GM21423 (cell line): Measurements from ENCODE around the gene LMX1A.

Source experiments
- ATAC-seq: cut with Tn5 transposase; IDR thresholded peaks from one replicate; pipeline ENCODE4 v1.9.1; 2021; ENCODE audit warnings: mild to moderate bottlenecking, moderate library complexity; ENCODE audit not compliant: unreplicated experiment

LMX1A gene

DNA sequence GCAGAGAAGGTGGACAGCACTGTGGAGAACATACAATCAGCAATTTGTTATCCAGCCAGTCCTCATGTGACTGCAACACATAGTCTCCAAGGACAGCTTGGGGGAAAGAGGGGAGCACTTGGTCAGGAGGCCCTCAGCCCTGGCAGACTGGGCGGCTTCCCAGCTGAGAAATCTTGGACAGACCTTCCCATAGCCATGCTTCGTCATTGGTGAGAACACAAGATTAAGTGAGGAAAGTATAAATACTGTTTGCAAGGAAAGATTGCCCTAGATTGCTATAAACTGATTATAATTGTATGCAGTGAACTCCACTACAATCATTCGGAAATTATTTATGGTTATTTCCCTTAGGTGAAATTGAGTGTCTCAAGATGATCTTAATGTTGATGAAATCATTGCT is 131.5 kb downstream of the LMX1A start:
- ATAC-seq = no peak

GRCh38 chr1:165224504-165224903 is 132.0 kb downstream of the LMX1A start:
- ATAC-seq = no peak

DNA sequence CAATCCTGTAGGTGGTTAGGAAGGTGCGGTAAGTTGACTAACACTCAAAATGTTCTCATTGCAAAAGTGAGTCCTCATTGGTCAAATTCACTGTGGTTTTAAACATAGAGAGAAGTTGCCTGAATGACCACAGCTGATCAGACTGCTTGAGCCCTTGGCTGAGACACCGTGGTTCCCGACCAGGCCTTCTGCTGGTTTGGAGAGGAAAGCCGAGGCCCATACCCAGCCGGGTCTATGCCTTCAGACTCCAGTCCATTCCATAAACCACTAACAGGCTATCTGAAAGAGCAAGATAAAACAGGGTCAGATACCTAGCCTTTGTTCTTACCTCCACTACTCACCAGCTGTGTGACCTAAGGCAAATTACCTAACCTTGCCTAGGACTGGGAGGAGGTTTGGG is 133.9 kb downstream of the LMX1A start:
- no peak for ATAC-seq

DNA sequence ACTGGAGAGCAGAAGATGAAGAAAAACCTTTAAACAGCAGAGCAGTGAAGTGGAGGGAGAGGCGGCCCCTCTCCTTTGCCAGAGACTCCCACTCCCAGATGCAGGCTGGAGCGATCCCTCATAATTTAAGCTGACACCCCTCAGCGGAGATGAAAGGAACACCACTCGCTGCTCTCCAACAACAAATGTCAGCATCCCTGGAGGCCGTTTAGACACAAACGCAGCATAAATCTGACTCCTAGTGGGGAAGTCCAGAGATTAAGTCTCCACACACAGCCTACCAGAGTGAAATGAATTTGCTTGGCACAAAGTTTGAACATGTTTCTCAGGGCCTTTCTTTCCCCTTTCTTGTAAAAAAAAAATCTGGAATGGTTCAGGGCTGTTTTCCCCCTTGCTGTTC is 137.8 kb downstream of the LMX1A start:
- no peak for ATAC-seq

DNA sequence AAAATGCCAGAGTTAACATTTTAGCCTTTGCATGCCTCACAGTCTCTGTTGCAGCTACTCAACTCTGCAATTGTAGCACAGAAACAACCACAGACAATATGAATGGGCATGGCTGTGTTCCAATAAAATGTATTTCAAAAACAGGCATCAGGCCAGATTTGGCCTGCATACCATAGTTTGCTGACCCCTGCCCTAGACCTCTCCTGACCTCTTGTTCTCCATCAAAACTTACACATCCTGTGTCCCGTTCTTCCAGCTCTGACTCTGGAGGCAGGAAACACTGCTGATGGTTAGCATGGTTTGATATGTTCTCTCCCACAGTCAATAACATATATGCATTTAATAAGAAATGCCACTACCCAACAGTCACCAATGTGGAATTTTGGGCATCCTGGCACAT is 138.6 kb downstream of the LMX1A start:
- no peak for ATAC-seq

GRCh38 chr1:165216254-165216653 is 140.3 kb downstream of the LMX1A start:
- ATAC-seq = no peak

GRCh38 chr1:165215676-165216075 is 140.8 kb downstream of the LMX1A start:
- no peak for ATAC-seq

- no peak for ATAC-seq
Observed at GRCh38 chr1:165212229-165212628, 144.3 kb downstream of the LMX1A start.

DNA sequence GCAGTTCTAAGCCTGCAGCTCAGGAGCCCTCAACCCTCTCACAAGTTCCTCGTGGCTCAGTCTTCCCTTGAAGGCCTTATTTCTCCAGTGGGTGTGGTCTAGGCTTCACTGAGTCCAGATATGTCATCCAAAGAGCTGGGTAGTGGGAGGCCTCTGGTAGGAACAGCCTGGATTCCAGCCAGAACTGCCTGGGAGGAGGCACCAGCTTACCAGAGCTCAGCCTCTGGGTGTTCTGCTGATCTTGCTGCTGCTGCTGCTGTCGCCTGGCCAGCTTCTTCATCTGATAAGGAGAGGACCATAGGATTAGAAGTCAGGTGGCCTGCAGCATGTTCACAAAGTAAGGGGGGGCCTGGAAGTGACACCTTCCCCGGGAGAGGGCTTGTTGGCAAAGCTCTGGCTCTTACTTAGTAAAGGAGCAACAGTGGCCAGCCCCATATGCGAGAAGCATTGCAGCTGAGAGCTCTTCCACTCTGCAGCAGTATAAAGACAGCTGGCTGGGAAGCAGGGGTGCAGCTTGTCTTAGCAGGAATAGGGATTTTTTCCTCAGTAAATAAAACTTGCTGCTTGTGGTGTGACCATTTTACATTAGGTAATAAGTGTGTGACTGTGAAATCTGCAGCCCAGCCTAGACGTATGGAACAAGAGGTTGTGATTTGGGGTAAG is 148.5 kb downstream of the LMX1A start:
- ATAC-seq = no peak

GRCh38 chr1:165205145-165205544 is 151.4 kb downstream of the LMX1A start:
- ATAC-seq = no peak

DNA sequence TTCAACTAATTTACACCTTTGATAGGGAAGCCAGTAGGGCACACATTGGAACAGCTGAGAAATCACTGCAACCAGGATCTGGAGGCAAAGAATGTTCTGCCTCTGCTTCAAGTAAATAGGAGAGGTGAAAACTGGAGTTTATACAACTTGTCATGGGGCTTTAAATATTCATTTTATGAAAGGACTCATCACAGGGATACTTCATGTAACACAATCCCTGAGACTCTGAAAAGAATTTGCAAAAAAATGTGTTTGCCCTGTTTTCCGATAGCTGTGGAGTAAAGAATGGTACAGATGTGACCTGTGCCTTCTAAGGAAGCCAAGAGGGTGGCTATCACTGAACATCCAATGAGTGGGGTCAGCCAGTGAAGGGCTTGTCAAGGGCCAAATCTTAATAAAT is 152.0 kb downstream of the LMX1A start:
- ATAC-seq = no peak

- ATAC-seq = no peak
Observed at GRCh38 chr1:165191087-165191486, 165.4 kb downstream of the LMX1A start.

DNA sequence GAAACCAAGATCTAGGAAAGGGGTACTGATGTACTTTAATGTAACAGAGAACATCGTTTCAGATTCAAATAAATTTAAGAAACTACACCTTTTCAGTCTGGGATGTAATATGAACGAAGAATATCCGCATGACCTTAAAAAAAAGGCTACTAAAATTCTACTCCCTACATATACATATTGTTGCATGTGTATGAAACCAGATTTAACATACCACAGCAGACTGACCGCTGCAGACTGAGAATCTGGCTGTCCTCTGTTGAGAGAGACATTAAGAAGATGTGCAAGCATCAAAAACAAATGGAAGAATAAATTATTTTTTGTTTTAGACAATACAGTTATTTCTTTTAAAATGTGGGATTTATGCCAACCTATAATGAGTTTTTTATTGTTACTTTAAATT is 166.6 kb downstream of the LMX1A start:
- ATAC-seq = no peak

GRCh38 chr1:165189011-165189410 is 167.5 kb downstream of the LMX1A start:
- ATAC-seq = no peak

GRCh38 chr1:165187031-165188009 is 169.2 kb downstream of the LMX1A start:
- no peak for ATAC-seq

DNA sequence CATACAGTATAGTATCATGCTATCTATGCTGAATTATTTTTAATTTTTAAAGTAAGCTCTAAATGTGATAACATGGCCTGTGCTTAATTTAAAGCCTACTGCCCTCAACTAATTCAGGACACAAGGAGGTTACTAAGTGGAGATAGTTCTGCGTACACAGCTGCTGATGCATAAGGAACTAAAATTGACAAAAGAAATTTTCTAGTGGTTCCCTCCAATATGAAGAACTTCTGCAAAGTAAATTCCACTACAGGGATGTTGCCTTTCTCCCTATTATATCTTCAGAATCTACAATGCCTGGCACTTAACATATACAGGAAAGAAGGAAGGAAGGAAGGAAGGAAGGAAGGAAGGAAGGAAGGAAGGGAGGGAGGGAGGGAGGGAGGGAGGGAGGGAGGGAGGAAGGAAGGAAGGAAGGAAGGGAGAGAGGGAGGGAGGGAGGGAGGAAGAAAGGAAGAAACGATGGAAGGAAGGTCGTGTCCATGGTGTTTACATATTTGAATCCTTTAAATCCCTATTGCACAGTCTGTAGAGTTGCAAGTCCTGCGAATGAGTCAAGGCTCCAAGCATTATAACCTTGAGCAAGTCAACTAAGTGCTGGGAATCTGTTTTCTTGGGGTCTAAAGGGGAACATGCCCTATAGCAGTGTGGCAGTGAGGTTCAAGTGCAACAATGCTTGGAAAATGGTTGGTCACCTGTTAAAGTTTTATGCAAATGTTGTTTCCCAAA is 171.2 kb downstream of the LMX1A start:
- ATAC-seq = no peak

- no peak for ATAC-seq
Observed at GRCh38 chr1:165182975-165183374, 173.5 kb downstream of the LMX1A start.

GRCh38 chr1:165179306-165179705 is 177.2 kb downstream of the LMX1A start:
- ATAC-seq = no peak

GRCh38 chr1:165174491-165174890 is 182.0 kb downstream of the LMX1A start:
- no peak for ATAC-seq

DNA sequence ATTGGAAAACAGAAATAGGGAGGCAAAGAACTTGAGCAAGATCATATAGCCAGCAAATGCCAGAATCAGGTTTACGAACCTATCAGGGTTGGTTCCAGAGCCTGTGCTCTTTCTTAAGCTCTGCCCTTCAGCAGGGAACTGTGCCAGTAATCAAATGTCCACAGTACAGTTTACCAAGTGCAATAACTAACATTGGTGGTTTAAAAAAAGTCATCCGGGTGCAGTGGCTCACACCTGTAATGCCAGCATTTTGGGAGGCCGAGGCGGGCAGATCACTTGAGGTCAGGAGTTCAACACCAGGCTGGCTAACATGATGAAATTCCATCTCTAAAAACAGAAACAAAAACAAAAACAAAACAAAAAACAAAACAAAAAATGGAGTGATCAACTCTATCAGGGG is 182.7 kb downstream of the LMX1A start:
- no peak for ATAC-seq

DNA sequence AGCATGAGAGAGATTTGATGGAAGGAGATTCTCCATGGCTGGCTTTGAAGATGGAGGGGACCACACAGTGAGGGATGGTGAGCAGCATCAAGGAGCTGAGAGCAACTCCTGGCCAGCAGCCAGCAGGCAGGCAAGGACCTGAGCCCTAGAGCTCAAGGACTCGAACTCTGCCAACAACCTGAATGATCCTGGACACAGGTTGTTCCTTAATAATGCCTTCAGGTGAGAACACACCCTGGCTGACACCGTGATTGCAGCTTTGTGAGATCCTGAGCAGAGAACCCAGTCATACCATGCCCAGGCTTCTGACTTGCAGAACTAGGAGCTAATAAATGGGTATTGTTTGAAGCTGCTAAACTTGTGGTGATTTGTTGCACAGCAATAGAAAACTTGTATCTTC is 183.1 kb downstream of the LMX1A start:
- ATAC-seq = no peak

- no peak for ATAC-seq
Observed at GRCh38 chr1:165172666-165173065, 183.8 kb downstream of the LMX1A start.
